NCI-H1436 (cell line): Measurements from ENCODE around the gene PKP3.
A peak's percentile ranks its signal among the peaks of the same experiment; 100 is the strongest.
"Not testable (repeated sequence)": the region's sequence is repeated elsewhere in the genome, so short reads cannot be mapped to it uniquely, and the experiment has no call there.

Source experiments
- DNase-seq: peaks from one replicate; lab custom pipeline; 2025; lab: John Stamatoyannopoulos, UW

Gene PKP3

DNA sequence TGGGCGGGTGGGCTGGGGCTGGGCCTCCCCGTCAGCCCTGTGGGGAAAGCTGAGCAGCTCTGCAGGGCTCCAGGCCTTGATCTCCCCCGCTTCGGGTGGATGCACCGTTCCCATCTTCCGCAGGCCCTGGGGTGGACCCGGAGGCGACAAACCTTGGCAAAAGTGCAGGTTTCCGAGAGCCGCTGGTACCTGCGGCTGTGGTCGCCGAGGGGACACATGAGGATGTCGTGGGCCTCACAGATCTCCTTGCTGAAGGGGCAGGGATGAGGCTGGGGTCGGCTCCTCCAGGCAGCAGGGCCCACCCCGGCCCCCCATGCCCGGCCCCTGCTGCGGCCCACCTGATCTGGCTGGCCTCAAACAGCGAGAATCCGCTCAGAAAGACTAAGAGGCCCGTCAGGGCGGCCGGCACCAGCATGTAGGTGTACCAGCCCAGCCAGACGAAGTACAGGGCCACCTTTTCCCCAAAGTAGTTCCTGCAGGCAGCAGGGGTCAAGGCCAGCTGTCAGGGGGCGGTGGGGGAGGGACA, 36.0 kb downstream of the PKP3 start:
- no peak for DNase-seq

DNA sequence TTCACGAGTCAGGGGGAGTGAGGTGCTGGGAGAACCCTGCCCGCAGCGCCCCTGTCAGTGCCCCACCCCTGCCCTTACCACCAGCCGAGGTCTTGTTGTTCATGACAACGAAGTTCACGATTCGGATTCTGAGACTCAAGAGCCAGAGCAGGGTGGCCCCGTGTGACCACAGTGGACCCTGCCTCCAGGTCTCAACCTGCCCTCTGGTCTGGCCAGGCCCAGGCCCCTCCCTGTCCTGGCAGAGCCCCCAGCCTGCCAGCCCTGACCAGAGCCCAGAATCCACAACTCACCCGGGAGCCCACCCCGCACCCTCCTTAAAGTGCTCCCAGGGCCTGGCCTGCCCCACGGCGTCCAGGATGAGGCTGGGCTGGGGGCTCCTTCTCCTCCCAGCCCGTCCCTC, 37.9 kb downstream of the PKP3 start:
- no peak for DNase-seq

DNA sequence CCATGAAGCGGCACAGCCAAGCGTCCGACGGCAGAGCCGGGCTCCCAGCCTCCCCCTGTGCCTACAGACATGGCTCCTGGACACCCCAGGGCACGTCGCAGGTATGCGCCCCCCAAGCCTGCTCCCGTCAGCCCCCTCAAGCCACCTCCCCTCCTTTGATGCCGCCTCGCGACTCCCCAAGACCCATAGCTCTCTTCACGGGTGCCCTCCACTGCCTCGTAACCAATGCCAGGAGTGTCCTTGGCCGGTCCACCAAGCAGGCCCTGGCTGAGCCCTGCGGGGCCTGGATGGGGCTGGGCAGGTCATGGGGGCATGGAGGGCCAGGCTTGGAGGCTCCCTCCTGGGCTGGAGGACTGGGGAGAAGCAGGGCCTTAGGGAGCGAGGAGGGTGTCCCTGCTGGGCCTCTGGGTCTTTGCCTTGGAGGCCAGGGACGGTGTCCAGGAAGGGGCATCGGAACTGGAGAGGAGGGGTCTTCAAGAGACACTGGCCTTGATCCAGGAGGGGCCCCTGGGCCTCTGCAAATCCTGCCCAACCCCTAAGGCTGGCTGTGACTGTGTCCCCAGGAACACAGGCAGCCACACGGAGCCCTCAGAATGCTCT, 38.6 kb downstream of the PKP3 start:
- no peak for DNase-seq

DNA sequence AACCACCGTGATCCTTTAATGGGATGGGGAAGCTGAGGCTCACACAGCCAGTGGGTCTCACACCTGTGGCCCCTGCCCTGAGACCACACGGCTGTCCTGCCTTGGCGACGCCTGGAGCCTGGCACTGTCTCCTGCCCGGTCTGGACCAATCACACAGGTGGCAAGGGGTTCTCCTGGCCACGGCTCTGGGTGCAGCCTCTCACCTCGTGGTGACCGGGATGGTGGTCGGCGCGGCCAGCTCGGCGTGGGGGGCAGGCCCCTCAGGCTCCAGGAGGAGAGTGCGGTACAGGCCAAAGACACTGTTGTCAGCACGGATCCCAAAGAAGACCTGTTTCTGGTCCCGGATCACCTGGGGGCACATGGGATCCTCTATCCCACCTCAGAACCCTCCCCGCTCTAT, 39.1 kb downstream of the PKP3 start:
- no peak for DNase-seq

DNA sequence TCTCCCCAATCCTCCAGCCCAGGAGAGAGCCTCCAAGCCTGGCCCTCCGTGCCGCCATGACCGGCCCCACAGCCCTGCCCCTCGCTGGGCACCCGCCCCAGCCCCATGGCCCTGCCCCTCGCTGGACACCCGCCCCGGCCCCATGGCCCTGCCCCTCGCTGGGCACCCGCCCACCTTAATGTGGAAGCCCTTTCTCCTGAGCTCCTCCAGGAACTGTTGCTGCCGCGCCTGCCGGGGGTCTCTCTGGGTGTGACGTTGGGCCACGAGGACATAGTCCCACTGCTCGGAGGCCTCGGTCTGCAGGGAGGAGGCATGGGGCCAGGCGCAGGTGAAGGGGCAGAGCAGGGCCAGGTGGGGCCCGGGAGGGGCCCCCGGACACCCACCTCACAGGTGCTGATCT, 39.6 kb downstream of the PKP3 start:
- no peak for DNase-seq

DNA sequence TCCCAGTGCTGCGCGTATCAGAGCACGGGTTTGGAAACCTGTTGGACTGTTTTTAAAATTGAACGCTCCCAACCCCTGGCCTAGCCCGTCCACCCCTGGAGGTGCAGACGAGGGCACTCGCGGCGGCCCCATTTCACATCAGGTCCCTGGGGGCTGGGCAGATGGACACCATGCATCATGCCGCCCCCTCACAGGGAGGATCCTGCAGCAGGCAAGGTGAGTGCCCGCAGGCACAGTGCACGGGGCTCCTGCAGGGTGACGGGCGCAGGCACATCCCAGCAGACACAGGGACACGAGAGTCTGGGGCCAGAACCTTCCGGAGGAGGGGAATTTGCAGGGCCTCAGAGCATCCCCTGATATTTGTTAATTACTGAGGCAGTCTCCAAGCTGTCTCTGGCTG, 40.5 kb downstream of the PKP3 start:
- no peak for DNase-seq

DNA sequence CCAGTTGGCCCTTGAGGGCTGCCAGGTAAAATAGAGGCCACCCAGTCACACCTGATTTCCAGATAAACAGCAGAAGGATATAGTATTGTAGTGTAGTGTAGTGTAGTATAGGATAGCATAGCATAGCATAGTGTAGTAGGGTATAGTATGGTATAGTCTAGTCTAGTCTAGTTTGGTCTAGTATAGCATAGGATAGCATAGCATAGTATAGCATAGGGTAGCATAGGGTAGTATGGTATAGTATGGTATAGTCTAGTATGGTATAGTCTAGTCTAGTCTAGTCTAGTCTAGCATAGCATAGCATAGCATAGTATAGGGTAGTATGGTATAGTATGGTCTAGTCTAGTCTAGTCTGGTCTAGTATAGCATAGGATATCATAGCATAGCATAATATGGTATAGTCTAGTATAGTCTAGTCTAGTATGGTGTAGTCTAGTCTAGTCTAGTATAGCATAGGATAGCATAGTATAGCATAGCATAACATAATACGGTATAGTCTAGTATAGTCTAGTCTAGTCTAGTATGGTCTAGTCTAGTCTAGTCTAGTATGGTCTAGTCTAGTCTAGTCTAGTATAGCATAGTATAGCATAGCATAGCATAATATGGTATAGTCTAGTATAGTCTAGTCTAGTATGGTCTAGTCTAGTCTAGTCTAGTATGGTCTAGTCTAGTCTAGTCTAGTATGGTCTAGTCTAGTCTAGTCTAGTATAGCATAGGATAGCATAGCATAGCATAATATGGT, 41.2 kb downstream of the PKP3 start:
- DNase-seq, result not testable (repeated sequence)

DNA sequence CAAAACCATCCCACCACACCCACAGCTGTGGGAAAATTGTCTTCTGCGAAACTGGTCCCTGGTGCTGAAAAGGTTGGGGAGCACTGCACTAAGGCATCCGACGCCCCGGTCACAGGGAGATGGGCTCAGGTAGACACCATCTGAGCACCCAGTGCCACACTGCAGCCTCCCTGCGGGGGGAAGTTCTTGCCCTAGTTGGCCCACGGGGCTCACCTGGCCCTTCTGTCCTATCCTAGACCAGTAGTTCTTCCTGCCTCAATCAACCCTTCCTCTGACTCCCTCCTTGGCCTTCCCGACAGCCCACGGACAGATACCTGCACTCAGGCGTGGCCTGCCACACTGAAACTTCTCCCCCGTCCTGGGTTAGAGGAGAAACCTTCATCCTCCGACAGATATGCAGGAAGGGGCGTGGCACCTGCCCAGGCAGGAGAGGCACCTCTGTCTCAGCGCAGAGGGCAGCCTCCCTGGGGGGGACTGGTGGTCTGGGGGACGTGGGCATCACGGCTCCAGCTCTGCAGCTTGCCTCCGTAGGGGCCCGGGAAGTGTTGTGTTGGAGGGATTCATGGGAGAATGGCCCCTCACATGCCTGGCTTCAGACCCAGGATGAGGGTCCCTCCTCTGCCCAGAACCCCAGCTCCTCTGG, 43.3 kb downstream of the PKP3 start:
- no peak for DNase-seq

DNA sequence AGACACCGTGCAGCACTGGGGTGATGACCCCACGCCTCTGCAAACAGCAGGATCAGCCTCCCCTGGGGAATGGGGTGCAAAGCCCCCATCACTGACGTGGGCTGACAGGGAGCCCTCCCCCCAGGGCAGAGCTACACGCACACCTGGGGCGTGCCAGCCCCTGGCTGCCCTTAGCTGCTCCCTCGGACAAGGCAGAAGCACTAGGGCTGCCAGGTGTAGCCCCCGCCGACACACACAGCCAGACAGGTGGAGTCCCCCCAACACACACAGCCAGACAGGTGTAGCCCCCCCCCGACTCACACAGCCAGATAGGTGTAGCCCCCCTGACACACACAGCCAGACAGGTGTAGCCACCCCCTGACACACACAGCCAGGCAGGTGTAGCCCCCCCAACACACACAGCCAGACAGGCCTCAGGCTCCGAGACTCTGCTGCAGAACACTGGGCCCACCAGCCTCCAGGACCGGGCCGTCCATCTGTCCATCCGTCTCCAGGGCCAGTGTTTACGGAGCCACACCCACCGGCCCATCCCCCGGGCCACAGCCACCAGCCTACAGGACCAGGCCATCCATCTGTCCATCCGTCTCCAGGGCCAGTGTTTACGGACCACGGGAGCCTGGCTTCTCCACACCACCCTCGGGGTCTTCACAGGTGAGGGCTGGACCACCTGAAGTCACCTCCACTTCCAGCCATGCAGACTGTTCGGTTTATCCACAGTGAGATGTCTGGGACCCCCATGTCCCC, 44.3 kb downstream of the PKP3 start:
- no peak for DNase-seq

DNA sequence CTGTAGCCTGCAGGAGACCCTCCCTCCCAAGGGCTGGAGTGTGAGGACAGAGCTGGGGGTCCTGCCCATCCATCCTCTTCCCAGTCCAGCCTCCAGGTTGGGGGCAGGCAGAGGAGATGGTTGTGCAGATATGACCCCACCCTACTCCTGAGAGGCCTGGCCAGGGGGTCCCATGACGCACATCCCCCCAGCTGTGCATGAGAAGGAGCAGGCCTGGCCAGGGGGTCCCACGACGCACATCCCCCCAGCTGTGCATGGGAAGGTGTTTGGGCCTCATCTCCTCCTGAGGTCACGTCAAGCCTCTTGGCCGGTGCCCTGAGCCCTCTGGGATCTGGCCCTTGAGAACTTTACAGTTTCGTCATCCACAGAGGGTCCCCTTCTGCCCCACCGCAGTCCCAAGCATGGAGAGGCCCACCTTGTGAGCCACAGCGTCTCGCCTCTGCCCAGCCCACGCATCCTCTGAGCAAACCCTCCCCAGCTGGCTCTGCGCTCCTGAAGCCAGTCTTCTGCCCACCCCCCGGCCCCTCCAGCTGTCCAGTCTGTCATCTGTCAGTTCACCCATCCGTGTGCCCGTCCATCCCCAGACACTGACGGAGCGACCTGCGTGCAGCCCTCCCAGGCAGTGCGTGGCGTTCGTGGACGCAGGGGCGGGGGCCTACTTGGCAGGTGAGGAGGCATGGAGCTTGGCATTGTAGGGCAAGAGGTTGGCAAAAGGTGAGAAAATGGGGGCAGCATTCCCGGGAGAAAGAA, 45.5 kb downstream of the PKP3 start:
- DNase-seq, result no peak

DNA sequence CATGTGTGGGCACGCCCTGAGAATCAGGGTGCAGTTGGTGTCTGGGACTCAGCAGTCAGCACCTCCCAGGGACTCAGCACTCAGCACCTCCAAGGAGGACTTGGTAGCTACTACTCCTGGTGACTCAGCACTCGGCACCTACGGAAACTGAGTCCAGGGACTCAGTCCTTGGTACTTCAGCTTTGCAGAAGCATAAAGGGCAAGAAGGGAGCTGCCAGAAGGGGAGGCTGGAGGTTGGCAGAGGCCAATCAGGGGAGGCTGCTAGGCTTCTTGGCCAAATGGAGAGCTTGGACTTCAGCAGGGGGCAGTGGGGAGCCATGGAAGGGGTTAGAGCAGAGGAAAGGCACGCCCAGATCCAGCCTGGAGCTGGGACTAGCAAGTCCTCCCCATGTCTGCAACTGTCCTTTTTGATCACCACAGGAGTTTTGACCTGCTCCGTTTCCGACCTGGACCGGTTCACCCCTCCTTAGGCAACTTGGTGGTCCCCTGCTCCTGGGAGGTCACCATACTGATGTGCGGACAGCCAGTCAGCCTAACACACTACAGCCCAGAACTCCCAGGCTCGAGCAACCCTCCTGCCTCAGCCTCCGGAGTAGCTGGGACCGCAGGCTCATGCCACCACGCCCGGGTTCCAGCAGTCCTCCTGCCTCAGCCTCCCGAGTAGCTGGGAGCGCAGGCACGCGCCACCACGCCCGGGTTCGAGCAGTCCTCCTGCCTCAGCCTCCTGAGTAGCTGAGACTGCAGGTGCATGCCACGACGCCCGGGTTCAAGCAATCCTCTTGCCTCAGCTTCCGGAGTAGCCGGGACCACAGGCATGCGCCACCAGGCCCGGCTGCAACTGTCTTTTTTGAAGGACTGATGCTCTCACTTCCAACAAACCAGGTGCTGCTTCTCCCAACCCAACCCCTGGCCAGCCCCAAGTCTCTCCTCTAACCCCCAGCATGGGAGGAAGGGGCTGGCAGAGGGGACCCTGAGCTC, 46.3 kb downstream of the PKP3 start:
- DNase-seq, result no peak

DNA sequence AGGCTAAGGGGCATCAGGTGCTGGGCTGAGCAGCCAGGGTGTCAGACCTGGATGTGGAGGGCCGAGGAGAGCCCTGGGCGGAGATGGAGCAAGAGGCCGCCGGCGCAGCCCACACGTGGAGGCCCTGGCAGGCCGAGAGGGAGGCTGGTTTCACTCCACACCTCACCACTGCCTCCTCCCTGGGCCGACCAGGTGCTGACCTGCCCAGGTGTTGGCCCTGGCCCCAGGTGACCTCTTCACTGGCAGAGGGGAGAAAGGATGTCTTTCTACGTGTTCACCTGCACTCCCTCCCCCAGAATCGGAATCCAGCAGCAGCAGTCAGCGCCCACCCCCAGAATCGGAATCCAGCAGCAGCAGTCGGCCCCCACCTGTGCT, 47.0 kb downstream of the PKP3 start:
- DNase-seq, result no peak

DNA sequence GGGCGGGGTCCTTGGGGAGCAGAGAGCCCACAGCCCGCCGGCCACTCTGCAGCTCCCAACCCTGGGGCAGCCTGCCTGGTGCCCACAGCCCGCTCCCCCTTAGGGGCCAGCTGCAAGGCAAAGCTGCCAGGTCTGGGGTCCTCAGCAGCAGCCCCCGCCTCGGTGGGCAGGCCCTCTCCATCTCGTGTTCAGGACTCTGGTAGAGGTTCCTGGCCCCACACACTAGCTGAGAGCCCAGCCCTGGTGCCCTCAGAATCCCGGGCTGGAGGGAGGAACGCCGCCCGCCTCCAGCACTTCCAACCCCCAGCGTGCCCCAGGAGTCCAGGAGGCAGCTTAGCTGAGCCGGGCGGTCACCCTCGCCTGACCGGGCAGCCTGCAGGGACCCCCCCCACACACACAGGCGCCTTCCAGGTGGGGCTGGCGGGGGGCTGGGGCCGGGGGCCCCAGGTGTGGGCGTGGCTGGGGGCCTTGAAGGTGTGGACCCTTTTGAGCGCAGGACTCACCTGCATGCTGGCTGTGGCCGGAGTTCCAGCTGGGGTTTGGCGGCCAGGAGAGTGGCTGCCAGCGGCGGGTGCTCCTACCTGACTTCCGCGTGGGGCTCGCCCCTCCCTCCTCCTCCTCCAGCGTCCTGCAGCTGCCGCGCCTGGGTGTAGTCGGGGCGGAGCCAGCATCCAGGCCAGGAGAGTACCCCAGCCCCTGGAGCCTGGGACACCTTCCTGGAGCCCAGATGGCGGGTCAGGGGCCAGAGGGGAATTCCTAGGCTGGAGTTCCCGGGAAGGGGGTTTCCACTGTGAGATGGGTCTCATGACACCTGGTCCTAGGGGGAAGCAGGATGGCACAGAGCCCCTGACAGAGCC, 47.6 kb downstream of the PKP3 start, which contains the start of gene ANO9:
Gene ANO9 (minus strand): TSS at position 594 of the 857 bp plus-strand sequence. CDS start 85 bp downstream, at position 509.
- peak; percentile 59 for DNase-seq

DNA sequence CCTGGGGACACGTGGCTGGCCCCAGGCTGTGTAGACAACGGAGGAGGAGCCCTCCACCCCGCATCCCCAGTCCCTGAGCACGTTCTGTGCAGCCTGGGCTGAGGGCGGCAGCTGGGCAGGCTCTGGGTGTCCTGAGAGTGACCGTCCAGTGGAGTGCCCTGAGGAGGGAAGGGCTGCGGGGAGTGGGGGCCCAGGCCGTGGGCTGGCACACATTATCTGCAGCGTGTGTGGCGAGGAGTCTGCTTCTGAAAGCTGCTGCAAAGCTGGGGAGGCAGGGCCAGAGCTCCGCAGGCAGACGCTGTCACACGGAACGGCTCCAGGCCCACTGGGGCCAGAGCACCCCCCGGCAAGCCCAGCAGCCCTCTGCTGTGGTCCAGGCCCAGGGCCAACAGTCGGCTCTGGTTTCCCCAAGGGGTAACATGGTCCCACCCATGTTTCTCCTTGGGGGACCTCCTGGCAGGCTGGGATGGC, 48.6 kb downstream of the PKP3 start:
- no peak for DNase-seq

DNA sequence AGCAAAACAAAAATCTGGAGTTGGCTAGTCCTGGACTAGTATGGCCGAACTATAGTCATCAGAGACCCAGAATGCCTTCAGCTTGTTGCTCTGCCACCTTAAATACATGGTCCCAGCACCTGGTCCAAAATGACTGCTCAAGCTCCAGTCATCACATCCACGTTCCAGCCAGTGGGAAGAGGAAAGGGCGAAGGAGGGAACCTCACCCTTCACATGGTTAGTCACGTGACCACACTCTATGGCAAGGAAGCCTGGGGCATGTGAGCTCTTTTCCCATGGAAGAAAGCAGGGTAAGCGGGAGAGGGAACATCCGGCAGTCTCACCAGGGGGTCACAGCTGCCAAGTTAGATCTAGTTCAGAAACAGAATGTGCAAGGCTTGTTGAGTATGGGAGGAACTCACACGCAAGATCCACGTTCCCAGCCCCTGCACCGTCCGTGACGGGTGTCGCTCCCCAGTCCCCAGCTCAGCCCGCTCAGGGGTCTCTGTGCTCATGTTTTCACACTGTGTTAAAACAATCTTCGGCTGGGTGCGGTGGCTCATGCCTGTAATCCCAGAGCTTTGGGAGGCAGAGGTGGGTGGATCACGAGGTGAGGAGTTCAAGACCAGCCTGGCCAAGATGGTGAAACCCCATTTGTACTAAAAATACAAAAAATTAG, 49.7 kb downstream of the PKP3 start:
- DNase-seq, result no peak

DNA sequence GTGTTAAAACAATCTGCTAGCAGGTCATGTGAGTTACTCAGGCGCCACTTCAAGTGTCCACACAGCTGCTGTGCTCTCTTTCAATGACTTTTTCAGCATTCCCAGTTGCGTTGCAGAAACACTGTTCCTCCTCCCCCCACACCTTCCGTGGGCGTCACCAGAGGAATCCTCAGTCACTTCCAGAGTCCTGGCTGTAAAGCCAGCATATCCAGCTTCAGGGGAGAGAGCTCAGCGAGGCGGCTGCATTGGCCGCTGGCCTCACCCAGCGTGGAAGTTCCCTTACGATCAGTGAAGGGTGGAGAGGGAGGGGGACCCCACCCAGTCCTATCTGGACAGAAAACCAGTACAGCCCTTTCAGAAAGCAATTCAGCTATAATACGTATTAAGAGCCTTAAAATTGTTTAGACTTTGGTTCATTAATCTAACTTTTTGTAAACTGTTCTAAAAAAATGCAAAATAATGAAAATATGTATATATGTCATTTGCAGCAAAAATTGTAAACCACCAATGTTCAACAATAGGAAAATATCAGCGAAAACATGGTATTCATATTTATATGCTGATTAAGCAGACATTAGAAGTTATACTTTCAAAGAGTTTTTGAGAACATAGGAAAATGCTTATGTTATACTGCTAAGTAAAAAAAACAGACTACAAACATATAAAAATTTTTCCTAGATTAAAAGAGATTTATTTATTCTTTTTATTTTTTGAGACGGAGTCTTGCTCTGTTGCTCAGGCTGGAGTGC, 50.6 kb downstream of the PKP3 start:
- no peak for DNase-seq

DNA sequence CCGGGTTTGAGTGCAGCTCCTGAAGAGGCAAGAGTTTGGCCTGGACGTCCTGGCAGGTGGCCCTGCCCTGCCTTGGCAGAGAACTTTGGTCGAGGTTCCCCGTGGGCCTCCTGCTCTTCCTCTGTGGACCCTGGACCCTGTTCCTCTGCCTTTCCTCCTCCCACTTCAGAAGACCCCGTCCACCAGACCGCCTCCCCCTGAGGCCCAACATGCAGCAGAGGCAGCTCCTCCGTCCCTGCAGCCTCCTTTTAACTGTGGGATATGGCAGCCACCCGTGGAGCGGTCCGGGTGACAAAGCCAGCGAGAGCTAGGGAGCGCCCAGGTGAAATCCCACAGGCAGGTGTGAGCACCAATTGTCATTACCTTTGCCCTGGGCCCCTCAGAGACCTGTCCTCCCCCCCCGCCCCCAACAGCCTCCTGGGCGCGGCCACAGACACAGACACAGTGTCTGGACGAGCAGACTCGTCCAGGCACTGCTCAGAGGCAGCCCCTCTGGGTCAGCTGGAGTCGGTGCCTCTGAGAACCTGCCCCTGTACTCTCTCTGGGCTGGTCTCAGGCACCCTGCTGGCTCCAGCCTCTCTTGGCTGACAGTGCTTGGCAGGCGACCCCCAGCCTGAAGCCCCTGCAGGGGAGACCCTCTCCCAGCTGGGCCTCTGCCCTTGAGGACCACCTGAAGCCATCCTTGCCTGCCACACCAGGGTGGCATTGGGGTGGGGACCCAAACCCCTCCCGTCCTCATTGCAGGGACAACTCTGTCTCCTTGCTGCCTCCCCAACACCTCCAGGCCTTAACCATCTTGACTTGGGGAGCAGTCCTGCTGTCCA, 52.0 kb downstream of the PKP3 start:
- no peak for DNase-seq
